Measurements from ENCODE around the gene MRPS18C.
"Not testable (repeated sequence)": the region's sequence is repeated elsewhere in the genome, so short reads cannot be mapped to it uniquely, and the experiment has no call there.

MRPS18C gene

DNA sequence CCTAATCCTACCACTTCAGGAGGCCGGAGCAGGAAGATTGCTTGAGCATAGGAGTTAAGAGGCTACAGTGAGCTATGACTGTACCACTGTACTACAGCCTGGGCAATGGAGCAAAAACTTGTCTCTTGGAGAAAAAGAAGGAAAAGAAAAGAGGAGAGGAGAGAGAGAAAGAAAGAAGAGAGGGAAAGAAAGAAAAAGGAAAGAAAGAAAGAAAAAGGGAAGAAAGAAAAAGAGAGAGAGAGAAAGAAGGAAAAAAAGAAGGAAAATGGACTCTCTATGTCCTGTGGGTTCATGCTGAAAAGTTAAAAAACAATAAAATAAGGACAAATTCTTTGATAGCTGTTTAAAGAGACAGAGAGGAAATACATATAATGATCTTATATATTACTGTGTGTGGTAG lies 42.3 kb downstream of the MRPS18C start:
- FAIRE-seq = no peak

- FAIRE-seq = not testable (repeated sequence)
These were observed 45.8 kb downstream of the MRPS18C start for GRCh38 chr4:83501671-83502070.

DNA sequence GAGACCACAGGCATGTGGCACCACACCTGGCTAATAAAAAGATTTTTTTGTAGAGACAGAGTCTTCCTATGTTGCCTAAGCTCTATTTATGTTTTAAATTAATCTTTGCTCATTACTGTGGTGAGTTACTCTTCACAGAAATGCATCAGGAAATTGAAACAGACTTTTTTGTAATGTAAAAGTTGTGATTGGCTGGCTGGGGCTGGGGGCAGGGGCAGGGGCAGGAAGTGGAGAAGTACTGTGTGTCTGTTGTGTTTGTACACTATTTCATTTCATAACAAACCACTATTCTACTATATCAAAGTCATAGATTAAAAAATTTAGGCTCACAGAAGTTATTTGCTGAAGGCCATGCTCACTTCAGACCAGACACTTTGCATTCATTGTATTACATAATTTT lies 48.1 kb downstream of the MRPS18C start:
- FAIRE-seq = no peak

DNA sequence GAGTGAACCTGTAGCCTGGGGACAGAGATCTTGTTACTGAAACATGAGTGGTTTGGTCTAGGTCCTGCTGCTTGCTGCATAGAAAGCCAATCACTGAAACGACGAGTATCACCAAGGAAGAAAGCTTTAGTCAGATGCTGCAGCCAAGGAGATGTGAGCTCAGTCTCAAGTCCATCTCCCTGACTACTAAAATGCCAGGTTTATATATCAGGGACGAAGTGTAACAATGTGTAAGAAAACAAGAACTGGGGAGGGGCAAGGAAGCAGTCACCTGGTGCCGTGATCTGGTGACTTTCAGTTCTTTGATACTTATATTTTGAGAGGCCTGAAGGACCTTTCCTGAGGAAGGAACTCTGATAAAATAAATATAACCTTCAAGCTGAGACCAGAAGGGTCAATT lies 48.6 kb downstream of the MRPS18C start:
- no peak for FAIRE-seq

DNA sequence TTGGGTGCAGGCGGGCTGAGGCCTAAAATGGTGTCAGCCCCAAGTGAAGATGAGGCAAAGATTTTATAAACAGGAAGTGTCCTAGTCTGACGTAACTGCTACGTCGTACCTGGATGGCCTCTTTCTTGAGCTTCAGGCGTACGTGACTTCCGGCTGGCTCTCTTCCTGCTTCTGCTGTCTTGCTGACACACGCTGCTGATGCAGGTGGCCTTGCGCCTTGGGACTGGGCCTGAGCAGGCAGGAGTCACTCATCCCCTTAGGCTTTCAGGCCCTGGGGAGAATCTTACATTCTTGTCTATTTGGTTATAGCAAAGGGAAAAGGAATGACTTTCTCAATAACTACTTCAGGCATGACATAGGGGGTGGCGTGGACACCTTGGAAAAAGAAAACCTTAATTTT lies 49.1 kb downstream of the MRPS18C start:
- no peak for FAIRE-seq

- not testable (repeated sequence) for FAIRE-seq
These were observed 53.3 kb downstream of the MRPS18C start for GRCh38 chr4:83509156-83509585.

GRCh38 chr4:83510442-83510841 lies 54.6 kb downstream of the MRPS18C start:
- no peak for FAIRE-seq

Data from colon (tissue), 2 donors.